DND-41 (cell line): ENCODE results near the gene LPAR1.
"Not testable (repeated sequence)": the region's sequence is repeated elsewhere in the genome, so short reads cannot be mapped to it uniquely, and the experiment has no call there.

ENCODE experiments used
- ATAC-seq: fragments of 200-7000 bp; cut with Tn5 transposase; 3 replicates; pipeline ENCODE4 v1.9.1; 2021; ENCODE audit warnings: low read depth; ENCODE audit not compliant: insufficient read depth
- DNase-seq: peaks from one replicate; pipeline ENCODE4 v3.0.0-alpha.2; 2020
- H2AFZ ChIP-seq: 2 replicates; pipeline ENCODE4 v1.6.0; 2012; ENCODE audit warnings: low read depth, low read length
- H3K27ac ChIP-seq: 2 replicates; pipeline ENCODE4 v1.5.1; 2012; ENCODE audit warnings: low read length, inconsistent platforms
- H3K27me3 ChIP-seq: fragments of 200-600 bp; sonication (generic); 2 replicates; pipeline ENCODE4 v1.6.0; 2012; ENCODE audit warnings: low read length, mild to moderate bottlenecking, inconsistent platforms; ENCODE audit not compliant: insufficient read depth, poor library complexity
- H3K36me3 ChIP-seq: 2 replicates; pipeline ENCODE4 v1.5.1; 2012; ENCODE audit warnings: low read length, inconsistent platforms; ENCODE audit not compliant: insufficient read depth
- H3K4me1 ChIP-seq: 2 replicates; pipeline ENCODE4 v1.5.1; 2012; ENCODE audit warnings: mild to moderate bottlenecking, low read length; ENCODE audit not compliant: insufficient read depth
- H3K4me2 ChIP-seq: 2 replicates; pipeline ENCODE4 v1.6.0; 2012; ENCODE audit warnings: mild to moderate bottlenecking, moderate library complexity, low read length, inconsistent platforms; ENCODE audit not compliant: insufficient read depth
- H3K4me3 ChIP-seq, 2 experiments: fragments of 200-600 bp in 1 of 2; shearing (Covaris generic) in 1 of 2; 2 replicates each; pipeline ENCODE4 v1.5.1; 2012 to 2016; ENCODE audit warnings: inconsistent platforms in 2 of 2, low read length in 2 of 2, mild to moderate bottlenecking in 2 of 2, low read depth in 1 of 2, moderate library complexity in 1 of 2
- H3K79me2 ChIP-seq: 2 replicates; pipeline ENCODE4 v1.6.0; 2012; ENCODE audit warnings: low read length, inconsistent platforms; ENCODE audit not compliant: insufficient read depth
- H3K9ac ChIP-seq: 2 replicates; pipeline ENCODE4 v1.6.0; 2012; ENCODE audit warnings: low read depth, mild to moderate bottlenecking, inconsistent platforms, low read length, moderate library complexity
- H3K9me3 ChIP-seq: 2 replicates; pipeline ENCODE4 v1.5.1; 2012; ENCODE audit warnings: low read length, moderate library complexity, mild to moderate bottlenecking, inconsistent platforms; ENCODE audit not compliant: insufficient read depth, severe bottlenecking
- H4K20me1 ChIP-seq: 2 replicates; pipeline ENCODE4 v1.6.0; 2012; ENCODE audit warnings: low read length; ENCODE audit not compliant: insufficient read depth
- CTCF ChIP-seq: IDR thresholded peaks from 2 replicates; pipeline ENCODE4 v1.5.1; 2012; ENCODE audit warnings: borderline replicate concordance, low read length, moderate library complexity, mild to moderate bottlenecking; ENCODE audit not compliant: poor library complexity, severe bottlenecking; ENCODE audit errors: extremely low read depth
- EZH2 ChIP-seq: IDR thresholded peaks from 3 replicates; pipeline ENCODE4 v1.6.1; 2012; ENCODE audit warnings: borderline replicate concordance, low read depth, mild to moderate bottlenecking, moderate library complexity, low read length, inconsistent platforms; ENCODE audit not compliant: severe bottlenecking

LPAR1 gene

GRCh38 chr9:111056538-111056937 lies 18.3 kb upstream of the LPAR1 start:
- no peak for DNase-seq
- Histone ChIP-seq H3K4me3 (no peak overlapping the region), H3K27me3 (no peaks in the 10 kb centered on the region), H3K36me3 (no peaks in the 10 kb centered on the region), H2AFZ (no peak overlapping the region), H3K9me3 (no peaks in the 10 kb centered on the region), H3K9ac (no peak overlapping the region), H3K4me2 (no peak overlapping the region), H3K4me1 (no peaks in the 10 kb centered on the region), H3K27ac (no peak overlapping the region), H4K20me1 (no peaks in the 10 kb centered on the region), H3K79me2 (no peaks in the 10 kb centered on the region)
- ATAC-seq: no peak
- no peak for TF ChIP-seq CTCF
- no peak for TF ChIP-seq EZH2

DNA sequence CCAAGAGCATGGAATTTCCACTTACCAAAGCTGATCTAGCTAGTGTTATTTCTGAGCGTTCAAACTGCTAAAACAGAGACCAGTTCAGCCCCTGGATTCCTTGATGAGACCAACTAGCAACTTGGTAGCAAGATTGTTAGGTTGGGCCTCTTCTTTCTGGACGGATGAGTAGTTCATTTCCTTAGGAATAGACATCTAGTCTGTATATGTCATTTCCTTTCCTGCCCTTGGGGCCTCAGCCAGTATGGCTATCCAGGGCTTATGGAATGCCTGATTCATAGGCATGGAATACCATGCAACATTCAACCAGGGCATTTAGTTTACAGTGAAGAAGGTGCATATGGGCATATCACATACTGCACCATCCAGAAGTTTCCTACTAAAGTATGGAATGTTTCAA lies 14.5 kb upstream of the LPAR1 start:
- no peaks in the 10 kb centered on the region for H3K27me3 ChIP-seq
- no peaks in the 10 kb centered on the region for H3K79me2 ChIP-seq
- no peak overlapping the region for H3K27ac ChIP-seq
- ATAC-seq: no peak
- H4K20me1 ChIP-seq: no peaks in the 10 kb centered on the region
- no peaks in the 10 kb centered on the region for H3K9me3 ChIP-seq
- no peak overlapping the region for H3K4me3 ChIP-seq
- no peaks in the 10 kb centered on the region for H3K4me1 ChIP-seq
- H3K36me3 ChIP-seq: no peaks in the 10 kb centered on the region
- H2AFZ ChIP-seq: no peak overlapping the region
- no peak for DNase-seq
- no peak overlapping the region for H3K9ac ChIP-seq
- no peak for TF ChIP-seq EZH2
- no peak for TF ChIP-seq CTCF
- no peak overlapping the region for H3K4me2 ChIP-seq

- no peaks in the 10 kb centered on the region for H3K27me3 ChIP-seq
- no peaks in the 10 kb centered on the region for H4K20me1 ChIP-seq
- no peak overlapping the region for H3K27ac ChIP-seq
- TF ChIP-seq CTCF (no peak), EZH2 (no peak)
- no peaks in the 10 kb centered on the region for H3K4me1 ChIP-seq
- no peak overlapping the region for H3K4me2 ChIP-seq
- H3K9ac ChIP-seq: no peak overlapping the region
- DNase-seq: no peak
- no peak overlapping the region for H2AFZ ChIP-seq
- no peaks in the 10 kb centered on the region for H3K79me2 ChIP-seq
- no peaks in the 10 kb centered on the region for H3K36me3 ChIP-seq
- ATAC-seq: no peak
- no peaks in the 10 kb centered on the region for H3K9me3 ChIP-seq
- H3K4me3 ChIP-seq: no peak overlapping the region
Observed at GRCh38 chr9:111051400-111051799, 13.1 kb upstream of the LPAR1 start.

- Histone ChIP-seq H3K4me3 (no peak overlapping the region), H3K27ac (no peak overlapping the region), H3K4me2 (no peak overlapping the region), H3K27me3 (no peaks in the 10 kb centered on the region), H3K9me3 (no peaks in the 10 kb centered on the region), H2AFZ (no peak overlapping the region), H3K79me2 (no peaks in the 10 kb centered on the region), H3K4me1 (no peaks in the 10 kb centered on the region), H3K36me3 (no peaks in the 10 kb centered on the region), H4K20me1 (no peaks in the 10 kb centered on the region), H3K9ac (no peak overlapping the region)
- no peak for DNase-seq
- ATAC-seq: no peak
- no peak for TF ChIP-seq EZH2
- TF ChIP-seq CTCF: no peak
Observed at GRCh38 chr9:111050819-111051218, 12.5 kb upstream of the LPAR1 start.

DNA sequence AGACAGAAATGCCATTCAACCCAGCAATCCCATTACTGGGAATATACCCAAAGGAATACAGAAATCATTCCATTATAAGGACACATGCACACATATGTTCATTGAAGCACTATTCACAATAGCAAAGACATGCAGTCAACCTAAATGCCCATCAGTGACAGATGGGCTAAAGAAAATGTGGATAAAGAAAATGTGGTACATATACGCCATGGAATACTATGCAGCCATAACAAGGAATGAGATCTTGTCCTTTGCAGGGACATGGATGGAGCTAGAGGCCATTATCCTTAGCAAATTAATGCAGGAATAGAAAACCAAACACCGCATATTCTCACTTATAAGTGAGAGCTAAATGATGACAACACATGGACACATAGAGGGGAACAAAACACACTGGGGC lies 9.0 kb upstream of the LPAR1 start:
- not testable (repeated sequence) for H4K20me1 ChIP-seq, H3K4me2 ChIP-seq, DNase-seq, H3K9me3 ChIP-seq, H2AFZ ChIP-seq, H3K4me1 ChIP-seq, H3K36me3 ChIP-seq, H3K9ac ChIP-seq, H3K79me2 ChIP-seq, ATAC-seq, H3K4me3 ChIP-seq, H3K27me3 ChIP-seq, H3K27ac ChIP-seq
